GM23248 (cell line): ENCODE results near the gene APBA2. TPM values are rescaled to one million over a fixed set of nuclear protein-coding genes. Genes with fewer than 3 reads are reported as not detected.

Experiments
- DNase-seq: peaks from one replicate; pipeline ENCODE4 v3.0.0-alpha.2; 2015
- H2AFZ ChIP-seq: fragments of 200-600 bp; sonication (generic); 2 replicates; pipeline ENCODE4 v1.6.1; 2016; ENCODE audit warnings: antibody characterized with exemption
- H3F3A ChIP-seq: fragments of 200-600 bp; sonication (generic); 2 replicates; pipeline ENCODE4 v1.6.1; 2016; ENCODE audit warnings: mild to moderate bottlenecking, antibody characterized with exemption, mixed run types; ENCODE audit not compliant: insufficient read depth
- H3K27ac ChIP-seq: fragments of 200-600 bp; sonication (generic); 2 replicates; pipeline ENCODE4 v1.5.1; 2016; ENCODE audit warnings: mild to moderate bottlenecking
- H3K27me3 ChIP-seq: fragments of 200-600 bp; sonication (generic); replicated peaks from 2 replicates; pipeline ENCODE4 v1.6.1; 2016; ENCODE audit warnings: mild to moderate bottlenecking; ENCODE audit not compliant: insufficient read depth
- H3K36me3 ChIP-seq: fragments of 200-600 bp; sonication (generic); 2 replicates; pipeline ENCODE4 v1.6.1; 2016; ENCODE audit warnings: low read depth, mild to moderate bottlenecking
- H3K4me1 ChIP-seq: fragments of 200-600 bp; sonication (generic); 2 replicates; pipeline ENCODE4 v1.6.1; 2016; ENCODE audit warnings: mild to moderate bottlenecking; ENCODE audit not compliant: insufficient read depth
- H3K4me2 ChIP-seq: fragments of 200-600 bp; sonication (generic); one replicate; pipeline ENCODE4 v1.6.1; 2016; ENCODE audit warnings: mild to moderate bottlenecking; ENCODE audit not compliant: unreplicated experiment
- H3K4me3 ChIP-seq: fragments of 200-600 bp; sonication (generic); 2 replicates; pipeline ENCODE4 v1.5.1; 2016; ENCODE audit warnings: mild to moderate bottlenecking
- H3K79me2 ChIP-seq: fragments of 200-600 bp; sonication (generic); 2 replicates; pipeline ENCODE4 v1.6.1; 2016; ENCODE audit warnings: mild to moderate bottlenecking; ENCODE audit not compliant: insufficient read depth
- H3K9ac ChIP-seq: fragments of 200-600 bp; sonication (generic); 2 replicates; pipeline ENCODE4 v1.6.1; 2016; ENCODE audit warnings: mild to moderate bottlenecking
- H3K9me2 ChIP-seq: fragments of 200-600 bp; sonication (generic); 2 replicates; pipeline ENCODE4 v1.6.1; 2016; ENCODE audit warnings: mixed run types, mild to moderate bottlenecking, moderate library complexity; ENCODE audit not compliant: insufficient read depth
- H3K9me3 ChIP-seq: fragments of 200-600 bp; sonication (generic); one replicate; pipeline ENCODE4 v1.6.1; 2017; ENCODE audit warnings: low read depth
- H4K20me1 ChIP-seq: fragments of 200-600 bp; sonication (generic); 2 replicates; pipeline ENCODE4 v1.6.0; 2016; ENCODE audit not compliant: insufficient read depth
- EZH2 ChIP-seq: fragments of 200-600 bp; sonication (generic); IDR thresholded peaks from 2 replicates; pipeline ENCODE4 v1.6.1; 2018; ENCODE audit warnings: antibody characterized with exemption, mild to moderate bottlenecking; ENCODE audit not compliant: insufficient read depth, poor library complexity, severe bottlenecking
- EZH2phosphoT487 ChIP-seq: fragments of 200-600 bp; sonication (generic); IDR thresholded peaks from 2 replicates; pipeline ENCODE4 v1.6.1; 2018; ENCODE audit warnings: antibody characterized with exemption, moderate library complexity, mild to moderate bottlenecking, low read depth; ENCODE audit not compliant: insufficient read depth
- WGBS, 2 experiments: methylation state at CpG; one replicate each; pipeline ENCODE4 v1.1.6; 2015 to 2017; ENCODE audit warnings: low lambda C conversion rate in 2 of 2, low coverage in 1 of 2; ENCODE audit errors: missing lambda C conversion rate in 2 of 2; 5-methylcytosine and 5-hydroxymethylcytosine counted together
- in situ Hi-C: fragments of 300-500 bp; cut with MboI; formaldehyde crosslinking; loops from 2 replicates; pipeline ENCODE4 v1.15.0; 2020
- polyA plus RNA-seq: library from polyadenylated mRNA; unstranded; fragments of >200 nt; fragmentation: Nextera tagmentation; extraction: Ambion mirVana; gene quantifications from 2 replicates; pipeline ENCODE4 v1.2.1, GENCODE V29; 2016
- total RNA-seq: library from RNA; depleted of rRNA; stranded (reverse); fragments of >200 nt; shearing (Covaris generic); gene quantifications from 2 replicates; pipeline ENCODE4 v1.2.3, GENCODE V29; 2014

Gene APBA2
- total and polyA plus RNA-seq, 2 experiments from 2014 or later = 0.23 to 0.65 TPM

DNA sequence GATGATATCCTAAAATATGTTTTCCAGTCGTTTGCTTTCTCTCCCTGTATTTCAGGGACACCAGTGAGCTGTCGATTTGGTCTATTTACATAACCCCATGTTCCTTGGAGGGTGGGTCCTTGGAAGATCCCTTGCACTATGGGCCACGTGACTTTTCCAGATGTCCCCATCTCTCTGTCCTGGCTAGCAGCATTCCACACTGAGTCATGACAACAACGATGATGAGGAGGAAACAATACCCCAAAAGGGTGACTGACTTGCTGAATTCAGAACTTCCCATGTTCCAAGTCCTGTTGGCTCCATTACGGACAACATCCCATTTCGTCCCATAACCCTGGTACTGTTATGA, 249.5 kb downstream of the APBA2 start:
- WGBS, 2 experiments = 2 to 7% methylated on average over 6 of the region's 6 CpGs
- no peak for TF ChIP-seq EZH2phosphoT487
- H4K20me1 ChIP-seq = no peaks in the 10 kb centered on the region
- H2AFZ ChIP-seq = no peak overlapping the region
- H3K4me1 ChIP-seq = no peaks in the 10 kb centered on the region
- DNase-seq = peak; percentile 14
- H3F3A ChIP-seq = no peaks in the 10 kb centered on the region
- in situ Hi-C loops = no loop called here
- no peaks in the 10 kb centered on the region; the same call in 1 of the 2 replicates for H3K27me3 ChIP-seq
- no peak overlapping the region for H3K4me3 ChIP-seq
- H3K79me2 ChIP-seq = no peaks in the 10 kb centered on the region
- no peak overlapping the region for H3K27ac ChIP-seq
- no peaks in the 10 kb centered on the region for H3K36me3 ChIP-seq
- H3K9me3 ChIP-seq = no peaks in the 10 kb centered on the region
- no peak overlapping the region for H3K4me2 ChIP-seq
- no peak overlapping the region for H3K9ac ChIP-seq
- no peaks in the 10 kb centered on the region for H3K9me2 ChIP-seq

DNA sequence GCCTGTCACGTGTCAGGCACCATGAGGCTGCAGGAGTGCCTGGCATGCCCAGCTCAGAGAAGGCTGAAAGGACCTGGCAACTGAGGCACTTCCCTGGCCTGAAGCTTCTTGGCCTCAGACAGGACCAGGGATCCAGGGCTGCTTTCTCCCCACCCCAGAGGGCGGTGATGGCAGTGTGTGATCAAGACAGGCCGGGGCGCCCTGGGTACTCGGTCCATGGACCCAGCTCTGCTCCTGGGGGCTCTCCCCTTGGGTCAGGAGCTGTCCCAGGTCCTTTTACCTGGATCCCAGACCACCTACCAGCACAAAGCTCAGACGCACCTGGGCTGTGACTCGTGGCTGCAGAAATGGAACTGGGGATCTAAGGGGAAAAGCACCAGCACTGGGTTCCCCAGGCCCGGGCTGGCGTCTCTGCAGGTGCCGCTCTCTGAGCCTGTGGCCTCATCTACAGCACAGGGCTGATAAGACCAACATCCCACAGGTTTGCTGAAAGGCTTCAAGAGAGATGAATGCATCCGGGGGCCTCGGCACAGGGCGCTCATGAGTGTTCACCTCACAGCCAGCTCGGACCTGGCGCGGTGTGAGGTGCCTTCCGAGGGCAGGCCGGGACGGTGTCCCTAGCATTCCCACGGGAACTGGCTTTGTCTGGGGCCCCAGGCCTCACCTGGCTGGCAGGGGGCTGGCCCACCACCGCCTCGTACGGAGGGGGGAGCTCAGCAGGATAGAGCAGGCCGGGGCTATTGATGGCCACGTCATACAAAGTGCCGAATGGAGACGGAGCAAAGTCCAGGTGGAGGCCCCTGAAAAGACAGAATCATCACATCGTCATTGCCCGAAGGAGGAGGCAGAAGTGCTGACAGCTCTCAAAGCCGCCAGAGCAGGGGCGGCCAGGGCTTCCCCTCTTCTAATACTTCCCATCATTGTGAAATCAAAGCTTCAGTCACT, 250.2 kb downstream of the APBA2 start:
- no peak for TF ChIP-seq EZH2
- no peak for TF ChIP-seq EZH2phosphoT487
- WGBS, 2 experiments = 85 to 86% methylated on average over 31 of the region's 31 CpGs
- in situ Hi-C loops = no loop called here

DNA sequence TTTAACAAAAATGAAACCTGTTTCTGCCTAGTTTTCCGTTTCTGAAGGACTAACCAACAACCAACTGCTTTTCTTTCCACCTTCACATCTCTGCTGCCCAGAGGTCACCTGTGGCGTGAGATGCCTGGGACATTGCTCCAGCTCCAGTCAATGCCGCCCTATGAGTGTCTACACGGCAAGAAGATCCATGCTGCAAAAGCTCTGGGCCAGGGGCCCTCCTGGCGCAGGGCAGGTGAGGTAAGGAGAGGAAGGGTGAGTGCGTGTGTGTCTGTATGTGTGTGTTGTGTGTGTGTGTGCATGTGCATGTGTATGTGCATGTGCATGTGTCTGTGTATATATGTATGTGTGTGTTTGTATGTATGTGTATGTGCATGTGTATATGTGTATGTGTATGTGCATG, 252.5 kb downstream of the APBA2 start:
- no peaks in the 10 kb centered on the region for H3K27me3 ChIP-seq
- no peaks in the 10 kb centered on the region for H3K36me3 ChIP-seq
- no peaks in the 10 kb centered on the region for H3K79me2 ChIP-seq
- 0 out of 2 replicates have a peak, but pooled peaks cover 1% of the 10 kb centered on the region for H3K4me1 ChIP-seq
- H3K4me3 ChIP-seq = no peak overlapping the region
- TF ChIP-seq EZH2phosphoT487 (no peak), EZH2 (no peak)
- H3K4me2 ChIP-seq = no peak overlapping the region
- no peaks in the 10 kb centered on the region for H3F3A ChIP-seq
- H3K9ac ChIP-seq = no peak overlapping the region
- DNase-seq = no peak
- no peaks in the 10 kb centered on the region for H3K9me2 ChIP-seq
- no peak overlapping the region for H2AFZ ChIP-seq
- 68 to 71% methylated on average over 6 of the region's 6 CpGs for whole genome bisulfite sequencing, 2 experiments
- no peaks in the 10 kb centered on the region for H3K9me3 ChIP-seq
- H3K27ac ChIP-seq = no peak overlapping the region
- H4K20me1 ChIP-seq = no peaks in the 10 kb centered on the region
- in situ Hi-C loops = no loop called here

More for the DNA sequence above, 250.2 kb downstream of the APBA2 start:
- DNase-seq = no peak
- Histone ChIP-seq H3K27ac (no peak overlapping the region), H2AFZ (no peak overlapping the region), H3F3A (no peaks in the 10 kb centered on the region), H3K9ac (no peak overlapping the region), H3K4me2 (no peak overlapping the region), H4K20me1 (no peaks in the 10 kb centered on the region), H3K79me2 (no peaks in the 10 kb centered on the region), H3K4me1 (no peaks in the 10 kb centered on the region), H3K9me2 (no peaks in the 10 kb centered on the region), H3K27me3 (no peaks in the 10 kb centered on the region), H3K36me3 (no peaks in the 10 kb centered on the region), H3K9me3 (no peaks in the 10 kb centered on the region), H3K4me3 (no peak overlapping the region)

DNA sequence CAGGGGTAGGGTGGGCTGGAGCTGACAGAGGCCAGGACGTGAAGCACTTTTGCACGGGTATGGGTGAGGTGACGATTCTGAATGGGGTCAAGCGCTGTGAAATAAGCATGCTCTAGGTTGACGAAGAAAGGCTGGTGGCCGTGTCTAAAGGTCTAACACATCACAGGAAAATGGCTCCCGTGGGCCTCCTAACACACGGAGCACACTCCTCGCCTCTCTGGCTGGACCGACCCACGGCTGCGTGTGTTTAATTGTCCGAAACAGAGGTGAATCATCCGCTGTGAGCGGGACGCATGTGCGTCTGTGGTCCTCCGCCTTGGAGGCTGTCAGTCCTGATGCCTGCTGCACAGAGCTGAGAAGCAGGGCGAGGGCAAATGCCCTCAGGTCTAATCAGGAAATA, 253.3 kb downstream of the APBA2 start:
- H2AFZ ChIP-seq = no peak overlapping the region
- no peak overlapping the region for H3K4me2 ChIP-seq
- in situ Hi-C loops = no loop called here
- H3F3A ChIP-seq = peaks cover under 1% of the 10 kb centered on the region; the same call in 1 of the 2 replicates
- no peaks in the 10 kb centered on the region for H3K79me2 ChIP-seq
- WGBS, 2 experiments = 80 to 81% methylated on average over 19 of the region's 19 CpGs
- no peak for DNase-seq
- no peak overlapping the region for H3K4me3 ChIP-seq
- no peak overlapping the region for H3K9ac ChIP-seq
- peaks cover 8% of the 10 kb centered on the region for H3K4me1 ChIP-seq
- no peaks in the 10 kb centered on the region for H3K36me3 ChIP-seq
- no peak for TF ChIP-seq EZH2phosphoT487
- TF ChIP-seq EZH2 = no peak
- H3K27ac ChIP-seq = no peak overlapping the region
- no peaks in the 10 kb centered on the region for H4K20me1 ChIP-seq
- H3K27me3 ChIP-seq = no peaks in the 10 kb centered on the region
- no peaks in the 10 kb centered on the region for H3K9me2 ChIP-seq
- no peaks in the 10 kb centered on the region for H3K9me3 ChIP-seq
